ENCODE results near the gene ZNF280A.

ZNF280A gene, protein sequence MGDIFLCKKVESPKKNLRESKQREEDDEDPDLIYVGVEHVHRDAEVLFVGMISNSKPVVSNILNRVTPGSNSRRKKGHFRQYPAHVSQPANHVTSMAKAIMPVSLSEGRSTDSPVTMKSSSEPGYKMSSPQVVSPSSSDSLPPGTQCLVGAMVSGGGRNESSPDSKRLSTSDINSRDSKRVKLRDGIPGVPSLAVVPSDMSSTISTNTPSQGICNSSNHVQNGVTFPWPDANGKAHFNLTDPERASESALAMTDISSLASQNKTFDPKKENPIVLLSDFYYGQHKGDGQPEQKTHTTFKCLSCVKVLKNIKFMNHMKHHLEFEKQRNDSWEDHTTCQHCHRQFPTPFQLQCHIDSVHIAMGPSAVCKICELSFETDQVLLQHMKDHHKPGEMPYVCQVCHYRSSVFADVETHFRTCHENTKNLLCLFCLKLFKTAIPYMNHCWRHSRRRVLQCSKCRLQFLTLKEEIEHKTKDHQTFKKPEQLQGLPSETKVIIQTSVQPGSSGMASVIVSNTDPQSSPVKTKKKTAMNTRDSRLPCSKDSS
- total RNA-seq = 0 to 0.25 (median 0) reads per million in 18 experiments

DNA sequence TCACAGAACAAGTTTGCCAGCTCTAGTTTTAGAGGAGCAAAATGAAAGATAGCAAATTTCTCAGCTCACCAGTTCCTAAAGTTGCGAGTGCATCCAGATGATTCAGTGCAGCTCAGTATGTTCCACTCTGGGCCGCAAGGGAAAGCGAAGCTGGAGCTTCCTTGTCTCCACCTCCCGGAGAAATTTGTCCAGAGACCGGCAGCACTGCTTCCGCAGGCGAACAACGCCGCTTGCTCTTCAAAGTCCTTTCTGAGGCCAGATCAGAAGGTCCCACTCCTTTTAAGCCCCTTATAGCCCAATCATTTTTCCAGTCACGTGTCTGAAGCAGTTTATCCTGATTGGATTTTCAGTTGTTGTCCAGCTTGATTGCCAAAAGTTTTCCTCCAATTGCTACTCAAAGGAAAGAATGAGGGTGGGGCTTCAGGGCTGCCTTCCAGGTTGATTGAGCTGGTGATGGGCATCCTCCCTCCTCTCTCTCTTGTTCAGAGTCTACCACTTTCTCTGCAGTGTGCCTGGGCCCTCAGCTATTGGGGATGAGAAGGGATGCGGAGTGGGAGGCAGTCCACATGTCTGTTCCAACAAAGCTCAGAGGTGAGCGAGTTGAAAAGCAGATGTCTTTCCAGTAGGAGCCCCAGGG, at the start of gene ZNF280A:
Gene ZNF280A, minus strand, starts transcription at position 251 of the 637 bp plus-strand sequence. CDS start 4,640 bp downstream, outside the sequence.
- DNase-seq = no peak

DNA sequence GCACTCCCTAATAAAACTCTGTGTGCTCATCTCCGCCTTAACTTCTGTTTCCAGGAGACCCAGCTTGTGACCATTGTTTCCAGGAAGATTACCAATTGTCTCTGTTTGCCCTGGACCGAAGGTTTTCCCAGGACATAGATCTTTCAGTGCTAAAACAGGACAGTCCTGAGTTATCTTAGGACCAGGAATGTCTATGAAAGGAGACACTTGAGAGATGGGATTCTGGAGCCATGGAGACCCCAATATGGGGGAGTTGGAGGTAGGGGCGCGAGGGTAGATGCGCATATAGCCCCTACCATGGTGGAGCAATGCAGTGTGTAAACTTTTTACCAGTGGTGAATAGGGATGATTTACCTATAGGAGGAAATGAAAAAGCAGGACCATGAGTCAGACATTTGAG, 49.1 kb upstream of the ZNF280A start:
- no peak for DNase-seq

DNA sequence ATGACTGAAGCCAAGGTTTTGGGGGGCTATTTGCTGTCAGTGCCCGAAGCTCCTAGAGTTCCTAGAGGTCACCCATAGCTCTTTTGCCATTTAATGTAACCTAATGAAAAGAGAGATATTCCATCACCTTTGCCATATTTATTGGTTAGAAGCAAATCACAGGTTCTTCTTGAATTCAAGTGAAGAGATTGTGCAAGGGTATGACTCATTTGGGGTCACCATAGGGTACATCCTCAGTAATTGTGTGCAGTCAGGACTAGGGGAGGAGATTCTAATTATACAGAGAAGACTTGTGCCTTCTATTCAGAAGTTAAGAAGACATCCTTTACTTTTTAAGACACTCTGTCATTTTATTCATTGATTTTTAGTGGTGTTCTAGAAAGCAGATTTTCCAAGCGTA, 45.9 kb upstream of the ZNF280A start:
- peak; percentile 23 to 34 for DNase-seq

DNA sequence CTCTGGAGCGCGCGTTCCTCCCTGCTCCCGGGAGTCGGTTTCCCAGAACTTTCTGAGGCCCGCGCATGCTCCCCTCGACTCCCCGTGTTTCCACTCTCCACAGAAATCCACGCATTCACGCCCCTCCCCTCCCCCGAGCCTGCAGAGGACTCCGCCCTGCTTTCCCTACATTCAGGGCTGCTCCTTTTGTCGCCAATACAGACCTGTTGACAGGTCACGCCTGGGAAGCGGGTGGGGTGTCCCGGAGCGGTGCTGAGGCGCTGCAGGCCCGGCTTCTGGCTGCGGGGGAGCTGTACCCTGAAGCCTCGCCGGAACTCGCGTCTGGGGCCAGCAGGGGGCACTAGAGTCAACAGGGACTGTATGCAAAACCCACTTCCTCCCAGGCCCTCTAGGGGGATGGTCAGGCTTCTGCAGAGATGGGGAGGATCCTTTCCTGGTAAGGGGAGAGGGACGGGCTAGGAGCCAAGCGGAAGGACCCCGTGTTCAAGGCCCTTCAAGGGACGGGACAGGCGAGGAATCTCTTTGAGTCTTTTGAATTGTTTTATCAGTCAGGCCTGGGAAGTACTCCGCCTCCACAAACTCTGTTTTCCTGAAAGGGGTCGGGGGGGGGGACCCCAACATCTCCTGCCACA, 39.0 kb upstream of the ZNF280A start, which contains the start of gene PRAME:
Gene PRAME, minus strand, starts transcription at position 294 of the 632 bp plus-strand sequence. CDS start 2,433 bp downstream, outside the sequence.
- DNase-seq = peak; percentile 83 to 85

DNA sequence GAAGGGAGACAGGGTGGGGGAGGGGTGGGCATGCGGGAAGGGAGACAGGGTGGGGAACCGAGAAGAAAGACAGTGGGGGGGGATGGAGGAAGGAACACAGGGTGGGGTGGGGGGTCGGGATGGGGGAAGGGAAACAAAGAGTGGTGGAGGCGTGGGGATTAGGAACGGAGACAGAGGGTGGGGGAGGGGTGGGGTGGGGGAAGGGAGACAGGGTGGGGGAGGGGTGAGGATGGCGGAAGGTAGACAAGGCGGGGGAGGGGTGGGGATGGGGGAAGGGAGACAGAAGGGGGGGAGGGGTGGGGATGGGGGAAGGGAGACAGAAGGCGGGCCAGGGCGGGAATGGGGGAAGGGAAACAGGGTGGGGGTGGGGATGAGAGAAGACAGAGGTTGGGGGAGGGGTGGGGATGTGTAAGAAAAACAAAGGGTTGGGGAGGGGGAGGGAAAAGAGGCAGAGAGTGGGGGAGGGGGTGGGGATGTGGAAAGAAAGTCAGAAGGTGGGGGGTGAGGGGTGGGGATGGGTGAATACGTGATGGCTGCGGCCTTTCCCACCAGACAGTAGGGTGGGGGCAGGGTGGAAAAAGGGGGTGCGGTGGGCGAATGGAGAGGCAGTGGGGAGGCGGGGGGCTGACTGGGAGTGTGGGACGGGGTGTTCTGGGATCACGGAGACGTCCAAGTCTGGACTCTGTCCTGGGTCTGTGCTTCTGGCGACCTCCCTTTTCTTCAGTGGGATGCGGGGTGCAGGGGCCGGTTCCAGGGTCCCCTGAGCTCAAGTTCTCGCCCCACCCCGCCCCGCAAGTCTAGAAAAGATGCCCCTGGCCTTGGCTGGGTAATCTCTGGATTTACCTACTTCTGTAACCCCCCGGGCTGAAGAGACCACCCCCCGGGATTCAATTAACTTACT, 38.3 kb upstream of the ZNF280A start:
- no peak for DNase-seq

DNA sequence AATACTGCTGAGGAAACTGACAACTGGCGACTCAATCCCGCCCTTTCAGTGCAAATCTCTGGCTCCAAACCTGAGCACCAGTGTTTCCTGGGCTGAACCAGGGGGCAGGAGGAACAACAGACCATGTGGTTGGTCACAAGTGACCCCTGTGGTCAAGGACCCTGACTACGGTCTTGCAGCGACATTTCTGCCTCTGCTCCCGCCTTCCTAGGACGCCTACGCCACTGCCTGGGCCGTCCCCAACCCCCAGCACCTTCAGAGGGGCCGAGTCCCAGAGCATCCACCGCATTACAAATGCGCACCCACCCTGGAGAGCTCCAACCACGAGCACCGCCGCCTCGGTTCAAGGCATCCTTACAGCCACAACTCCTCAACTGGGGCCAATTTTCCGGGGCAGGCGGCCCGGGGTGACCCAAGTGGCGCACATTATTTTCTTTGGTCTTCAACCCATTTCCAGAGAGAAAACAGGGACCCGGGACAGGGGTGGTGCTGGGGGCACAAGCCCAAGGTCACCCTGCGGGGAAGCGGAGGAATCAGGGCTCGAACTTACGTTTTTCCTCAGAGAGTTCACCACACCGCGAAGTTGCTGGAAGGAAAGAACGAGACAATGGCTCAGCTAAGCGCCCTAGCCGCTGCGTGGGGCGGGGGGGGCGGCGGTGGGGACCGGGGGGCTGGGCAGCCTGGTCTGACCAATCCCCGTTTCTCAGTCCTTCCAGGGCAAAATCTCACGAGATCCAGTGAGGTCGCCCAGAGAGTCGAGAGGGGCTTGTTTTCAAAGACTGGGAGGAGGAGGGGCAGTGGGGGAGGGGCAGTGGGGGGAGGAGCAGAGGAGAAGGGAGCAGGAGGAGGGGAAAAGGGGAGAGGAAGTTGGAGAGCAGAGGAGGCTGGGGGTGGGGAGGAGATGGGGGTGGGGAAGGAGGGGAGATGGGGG, 37.2 kb upstream of the ZNF280A start:
- no peak for DNase-seq

DNA sequence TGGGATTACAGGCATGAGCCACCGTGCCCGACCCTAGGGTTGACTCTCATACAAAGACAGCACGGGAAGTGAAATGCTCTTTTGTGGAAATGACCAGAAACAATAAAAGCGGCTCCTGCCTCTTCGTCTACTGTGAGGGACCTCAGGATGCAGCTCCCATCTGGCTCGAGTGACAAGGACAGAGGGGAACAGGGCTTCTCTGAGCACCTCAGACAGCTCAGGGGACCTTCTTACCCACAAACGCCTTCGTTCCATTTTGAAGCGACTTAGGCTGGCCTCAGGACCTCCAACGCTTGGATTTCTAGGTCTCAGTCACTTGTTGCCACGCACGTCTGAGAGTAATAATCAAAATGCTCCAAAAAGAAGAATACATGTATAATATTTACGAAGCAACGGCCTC, 36.5 kb upstream of the ZNF280A start:
- no peak for DNase-seq

DNA sequence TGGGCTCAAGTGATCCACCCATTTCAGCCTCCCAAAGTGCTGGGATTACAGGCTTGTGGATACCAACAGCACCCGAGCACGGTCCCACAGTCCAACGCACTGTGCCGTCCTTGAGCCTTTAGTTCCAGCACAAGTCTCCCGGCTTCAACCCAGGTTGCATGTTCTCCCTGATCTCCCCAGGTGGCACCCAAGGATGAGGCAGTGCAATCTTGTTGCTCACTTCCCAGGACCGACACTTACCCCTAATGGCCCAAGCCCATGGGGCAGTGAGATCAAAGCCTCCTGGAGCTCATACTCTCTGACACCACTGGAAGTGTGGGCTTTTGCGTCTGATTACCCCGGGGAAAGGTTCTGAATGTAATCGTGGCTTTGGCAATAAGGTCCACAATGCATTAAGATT, 35.5 kb upstream of the ZNF280A start:
- DNase-seq = no peak

DNA sequence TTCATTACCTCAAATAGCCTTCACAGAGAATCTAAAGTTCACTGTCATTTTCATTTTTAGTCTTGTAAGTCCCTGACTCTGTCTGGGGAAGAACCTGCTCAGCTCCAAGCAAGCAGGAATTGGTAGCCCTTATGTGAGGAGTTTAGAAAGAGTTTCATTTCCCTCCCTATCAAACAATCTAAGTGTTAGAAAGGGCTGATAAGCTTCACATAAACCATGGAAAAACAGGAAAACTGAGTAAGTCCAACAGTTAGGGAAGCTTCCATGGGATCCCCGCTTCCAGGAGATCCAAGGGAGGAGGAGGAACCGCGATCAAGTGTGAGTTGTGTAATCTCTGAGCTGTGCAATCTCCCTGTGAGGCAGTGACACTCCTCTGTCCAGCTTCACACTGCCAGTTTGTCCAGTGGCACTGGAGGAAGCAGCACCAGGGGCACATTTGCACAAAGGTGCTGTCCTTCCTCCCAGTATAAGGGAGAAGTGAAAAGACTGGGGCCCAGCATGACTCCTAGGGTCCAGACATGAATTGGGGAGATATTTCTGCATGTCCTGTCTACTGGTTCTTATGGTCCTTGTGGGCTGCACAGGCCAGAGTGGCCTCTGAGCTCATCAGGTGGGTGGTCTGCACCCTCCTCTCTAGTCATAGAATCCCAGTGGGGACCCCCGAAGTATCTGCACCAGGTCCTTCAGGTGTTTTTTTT, 34.7 kb upstream of the ZNF280A start:
- peak; percentile 24 to 42 for DNase-seq

DNA sequence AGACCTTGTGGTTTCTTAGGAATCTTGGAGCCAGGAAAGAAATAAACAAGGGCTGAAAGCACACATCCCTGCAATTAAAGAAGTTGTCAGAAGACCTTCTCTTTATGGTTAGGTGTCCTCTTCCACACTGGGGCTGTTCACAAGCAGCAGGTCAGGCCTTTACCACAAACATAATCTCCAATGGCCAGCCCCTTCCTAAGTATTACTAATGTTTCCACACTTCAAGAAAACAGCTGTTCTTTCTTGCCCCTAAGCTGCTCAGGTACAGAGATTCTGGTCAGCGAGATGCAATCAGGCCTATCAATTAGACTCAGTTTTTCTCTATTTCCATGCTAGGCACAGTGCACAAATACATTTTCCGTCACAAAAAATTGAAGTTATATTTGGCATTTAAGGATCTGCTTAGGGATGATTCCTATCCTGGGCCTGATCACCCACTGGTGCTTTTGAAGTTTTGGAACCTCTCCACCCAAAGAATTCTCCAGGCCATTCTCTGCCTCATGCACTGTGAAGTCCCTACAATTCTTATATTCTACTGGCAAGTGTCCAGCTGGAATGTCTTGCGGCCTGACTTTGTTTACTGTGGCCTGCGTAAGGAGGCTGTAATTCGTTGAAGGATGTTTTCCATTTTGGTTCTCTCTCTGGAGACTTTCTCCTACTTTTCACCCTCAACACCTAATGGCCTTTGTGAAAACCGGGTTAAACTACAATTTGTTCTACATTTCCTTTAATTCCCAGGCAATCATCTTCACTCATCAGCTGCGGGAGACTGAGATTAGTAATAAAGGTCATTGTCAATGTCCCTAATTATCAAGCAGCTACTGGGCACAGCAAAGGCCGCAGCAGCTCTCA, 33.9 kb upstream of the ZNF280A start:
- no peak for DNase-seq

DNA sequence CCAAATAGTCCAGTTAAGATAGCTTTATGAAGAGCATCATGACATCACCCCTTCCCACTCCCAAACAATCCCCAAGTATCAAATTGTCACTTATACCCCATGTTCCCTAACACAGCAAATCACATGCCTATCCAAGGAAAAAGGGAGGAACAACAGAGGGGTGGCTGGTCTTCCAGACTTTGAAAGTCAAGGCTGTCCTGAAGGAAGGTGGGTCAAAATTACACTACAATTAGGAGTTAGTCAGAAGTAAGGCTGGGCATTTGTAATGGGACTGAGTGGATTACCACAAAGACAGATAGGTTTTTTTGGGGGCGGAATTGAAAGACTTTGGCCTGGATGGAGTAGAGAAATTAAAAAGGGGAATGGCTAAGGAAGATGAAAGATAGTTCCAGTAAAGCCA, 33.1 kb upstream of the ZNF280A start:
- no peak for DNase-seq

DNA sequence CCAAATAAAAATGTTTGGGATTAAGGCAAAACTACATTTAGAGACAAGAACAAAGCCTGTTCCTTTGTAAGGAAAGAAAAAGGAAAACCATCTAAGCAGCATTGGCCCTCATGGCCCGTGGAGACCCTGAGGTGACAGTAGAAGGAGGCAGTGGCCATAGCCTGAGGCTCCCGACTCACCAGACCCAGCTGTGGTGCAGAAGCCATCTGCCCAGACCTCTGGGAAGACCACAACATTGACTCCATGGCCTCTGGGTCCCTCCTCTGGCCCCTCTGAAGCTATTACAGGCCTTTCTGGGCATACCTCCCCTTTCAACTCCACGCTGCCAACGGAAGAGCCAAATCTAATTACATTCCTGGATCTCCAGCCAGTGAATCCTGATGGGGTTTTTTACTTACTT, 32.6 kb upstream of the ZNF280A start:
- no peak for DNase-seq

DNA sequence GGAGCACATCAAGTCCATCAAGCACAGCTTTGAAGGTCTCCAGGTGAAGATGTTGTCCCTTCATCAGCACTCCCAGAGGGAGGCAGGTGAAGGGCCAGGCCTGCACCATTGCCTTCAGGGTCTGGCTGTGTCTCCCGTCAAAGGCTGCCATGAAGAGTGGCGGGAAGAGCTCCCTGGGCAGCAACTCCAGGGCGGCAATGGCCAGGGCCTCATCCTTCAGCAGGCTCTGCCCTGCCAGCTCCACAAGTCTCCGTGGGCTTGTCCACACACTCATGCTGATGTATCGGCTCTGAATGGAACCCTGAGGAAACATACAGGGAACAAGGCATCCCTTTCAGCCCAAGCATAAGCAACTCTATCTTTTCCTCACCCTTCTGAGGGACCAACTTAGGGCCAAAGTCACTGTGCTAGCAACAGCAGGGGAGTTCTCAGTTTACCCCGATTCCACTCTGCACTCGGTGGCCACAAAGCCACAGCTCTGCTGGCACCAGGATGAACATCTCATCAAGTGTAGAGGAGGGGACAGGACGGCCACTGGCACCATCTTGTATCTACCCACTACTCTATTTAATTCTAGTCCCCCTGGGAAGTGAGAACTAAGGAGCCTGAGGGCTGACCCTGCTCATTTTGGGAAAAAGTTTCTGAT, 30.8 kb upstream of the ZNF280A start:
- no peak for DNase-seq

DNA sequence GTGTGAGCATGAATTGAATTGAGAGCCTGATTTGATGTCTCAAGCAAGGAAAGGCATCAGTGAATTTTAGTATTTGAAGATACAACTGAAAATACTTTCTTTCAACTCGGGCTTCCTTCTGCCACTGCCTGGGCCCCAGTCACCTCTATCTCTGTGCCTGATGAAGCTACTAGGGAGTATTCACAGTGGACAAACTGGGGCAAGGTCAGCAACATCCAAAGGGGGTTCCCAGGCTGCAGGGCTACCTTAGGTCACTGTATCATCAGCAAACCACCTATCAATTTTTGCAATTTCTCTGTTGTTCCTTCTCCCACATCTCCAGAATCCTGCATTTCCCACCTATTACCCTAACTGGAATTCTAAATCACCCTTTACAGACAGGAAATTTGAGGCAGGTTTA, 28.8 kb upstream of the ZNF280A start:
- DNase-seq = no peak

DNA sequence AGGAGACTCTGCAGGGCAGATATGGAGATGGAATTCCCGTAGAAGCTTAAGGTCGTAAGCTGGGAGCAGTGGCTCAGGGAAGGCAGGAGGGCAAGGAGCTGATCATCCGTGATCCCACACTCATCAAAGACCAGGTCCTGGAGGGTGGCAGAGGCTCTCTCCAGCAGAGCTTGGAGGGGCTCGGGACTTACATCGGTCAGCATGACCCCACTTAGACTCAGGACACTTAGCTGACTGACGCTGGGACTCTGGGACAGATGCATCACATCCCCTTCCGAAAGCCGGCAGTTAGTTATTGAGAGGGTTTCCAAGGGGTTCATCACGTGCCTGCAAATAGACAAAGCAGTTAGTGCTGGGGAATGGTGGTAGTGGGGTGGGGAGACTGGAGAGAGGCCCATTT, 28.2 kb upstream of the ZNF280A start:
- no peak for DNase-seq

DNA sequence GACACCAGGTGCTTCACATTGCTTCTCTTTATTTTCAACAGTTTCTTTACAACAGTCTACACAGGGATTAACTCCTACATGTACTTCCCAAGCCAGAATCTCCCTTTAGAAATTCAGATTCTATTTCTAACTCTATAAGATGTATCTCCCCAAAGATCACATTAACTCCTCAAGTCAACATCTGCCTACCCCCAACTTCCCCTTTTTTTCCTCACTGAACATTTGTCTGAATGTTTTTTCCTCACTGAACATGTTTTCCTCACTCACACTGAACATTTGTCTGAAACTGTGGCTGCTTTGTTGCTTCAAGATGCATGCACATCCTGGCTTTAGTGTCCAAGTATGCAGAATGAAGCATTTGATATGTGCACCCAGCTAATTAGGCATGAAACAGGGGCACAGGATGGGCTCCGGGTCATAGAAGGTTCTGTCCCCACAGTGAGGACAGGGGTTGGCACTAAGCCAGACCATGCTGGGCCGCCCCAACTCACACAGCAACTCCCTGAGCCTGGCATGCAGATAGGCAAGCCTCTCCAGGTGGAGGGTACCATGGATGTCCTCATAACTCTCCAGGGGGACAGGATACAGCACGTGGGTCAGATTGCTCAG, 27.7 kb upstream of the ZNF280A start:
- no peak for DNase-seq

DNA sequence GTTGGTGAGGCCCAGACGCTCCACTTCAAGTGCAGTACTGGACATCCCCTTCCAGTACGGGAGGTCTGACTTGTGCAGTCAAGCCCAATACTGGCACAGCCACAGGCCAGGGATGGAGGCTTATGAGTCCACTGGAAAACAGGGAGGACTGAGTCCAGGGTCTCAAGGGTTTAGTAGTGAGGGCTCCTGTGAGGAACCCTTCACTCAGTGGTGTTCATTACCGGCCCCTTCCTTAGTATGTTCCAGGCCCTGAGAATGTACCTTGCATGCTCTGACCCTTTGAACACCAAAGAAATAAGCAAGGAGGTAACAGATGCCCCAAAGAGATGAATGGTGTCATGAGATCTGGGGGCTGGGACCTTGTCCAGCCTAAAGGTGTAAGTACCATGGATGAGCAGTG, 27.2 kb upstream of the ZNF280A start:
- no peak for DNase-seq

DNA sequence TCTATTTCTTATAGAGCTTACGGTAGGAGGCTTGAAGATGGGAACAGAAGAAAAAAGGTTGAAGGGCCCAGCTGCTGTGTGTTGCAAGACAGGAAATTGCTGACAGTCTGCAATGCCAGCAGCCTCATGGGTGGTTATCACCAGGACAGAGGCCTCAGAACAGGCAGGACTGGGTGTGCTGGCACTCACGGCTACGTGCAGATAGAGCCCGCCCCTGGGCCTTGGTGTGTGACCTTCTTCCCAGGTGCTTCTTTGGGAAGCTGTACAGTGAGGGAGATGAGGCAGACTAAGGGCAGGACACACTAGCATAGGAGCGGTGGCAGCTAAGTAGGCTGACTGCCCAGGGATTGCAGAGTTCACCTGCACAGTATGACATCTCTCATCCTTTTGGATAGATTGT, 26.4 kb upstream of the ZNF280A start:
- peak; percentile 39 to 44 for DNase-seq

Measured in inflammatory macrophage (primary cell).